AG04449 (cell line): Measurements from ENCODE around the gene MISP.
"Not testable (repeated sequence)": the region's sequence is repeated elsewhere in the genome, so short reads cannot be mapped to it uniquely, and the experiment has no call there.

Experiments
- CTCF ChIA-PET: fragments of 350-600 bp; formaldehyde crosslinking; extraction: SDS; loops from one replicate; lab custom pipeline; 2021; ENCODE audit warnings: antibody characterized with exemption; lab: Yijun Ruan, JAX
- POLR2A ChIA-PET: fragments of 400-600, 350-600 bp; formaldehyde crosslinking; extraction: SDS; loops from one replicate; lab custom pipeline; 2020; ENCODE audit warnings: antibody characterized with exemption, inconsistent platforms; lab: Yijun Ruan, JAX
- DNase-seq: peaks from one replicate; pipeline ENCODE4 v3.0.0-alpha.2; 2010; ENCODE audit warnings: low read depth, low spot score
- H3K4me3 ChIP-seq: 2 replicates; pipeline ENCODE4 v1.5.1; 2011; ENCODE audit warnings: low read depth, mild to moderate bottlenecking, control low read depth, low read length
- TF ChIP-seq, protein P1 (sequence below): IDR thresholded peaks from one replicate; pipeline ENCODE4 v1.5.1; 2011; ENCODE audit warnings: mild to moderate bottlenecking, moderate library complexity, low read length, control low read depth, inconsistent platforms; ENCODE audit not compliant: insufficient read depth; ENCODE audit errors: missing control alignments

Gene MISP

DNA sequence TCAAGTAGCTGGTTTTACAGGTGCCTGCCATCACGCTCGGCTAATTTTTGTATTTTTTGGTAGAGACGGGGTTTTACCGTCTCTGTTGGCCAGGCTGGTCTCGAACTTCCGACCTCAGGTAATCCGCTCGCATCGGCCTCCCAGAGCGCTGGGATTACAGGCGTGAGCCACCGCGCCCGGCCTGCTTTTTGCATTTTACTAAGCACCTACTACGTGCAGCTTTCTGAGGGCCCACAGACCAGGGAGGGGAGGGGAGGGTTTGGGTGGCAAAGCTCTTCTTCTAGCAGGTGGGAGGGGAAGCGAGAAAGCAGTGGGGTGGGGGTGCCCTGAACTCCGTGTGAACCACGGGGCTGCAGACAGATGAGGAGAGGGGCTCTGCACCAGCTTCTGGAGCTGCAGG is 27.2 kb upstream of the MISP start:
- no peak for DNase-seq
- ChIA-PET CTCF (interaction anchor here (0.8 to 1.0 kb wide), 2 partner anchors 10 to 15 kb away, joined by 4 to 5 read pairs; no protein-coding TSS in a partner anchor), POLR2A (no interaction called here)
- H3K4me3 ChIP-seq = no peak overlapping the region
- TF ChIP-seq, protein P1, sequence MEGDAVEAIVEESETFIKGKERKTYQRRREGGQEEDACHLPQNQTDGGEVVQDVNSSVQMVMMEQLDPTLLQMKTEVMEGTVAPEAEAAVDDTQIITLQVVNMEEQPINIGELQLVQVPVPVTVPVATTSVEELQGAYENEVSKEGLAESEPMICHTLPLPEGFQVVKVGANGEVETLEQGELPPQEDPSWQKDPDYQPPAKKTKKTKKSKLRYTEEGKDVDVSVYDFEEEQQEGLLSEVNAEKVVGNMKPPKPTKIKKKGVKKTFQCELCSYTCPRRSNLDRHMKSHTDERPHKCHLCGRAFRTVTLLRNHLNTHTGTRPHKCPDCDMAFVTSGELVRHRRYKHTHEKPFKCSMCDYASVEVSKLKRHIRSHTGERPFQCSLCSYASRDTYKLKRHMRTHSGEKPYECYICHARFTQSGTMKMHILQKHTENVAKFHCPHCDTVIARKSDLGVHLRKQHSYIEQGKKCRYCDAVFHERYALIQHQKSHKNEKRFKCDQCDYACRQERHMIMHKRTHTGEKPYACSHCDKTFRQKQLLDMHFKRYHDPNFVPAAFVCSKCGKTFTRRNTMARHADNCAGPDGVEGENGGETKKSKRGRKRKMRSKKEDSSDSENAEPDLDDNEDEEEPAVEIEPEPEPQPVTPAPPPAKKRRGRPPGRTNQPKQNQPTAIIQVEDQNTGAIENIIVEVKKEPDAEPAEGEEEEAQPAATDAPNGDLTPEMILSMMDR = no peak

DNA sequence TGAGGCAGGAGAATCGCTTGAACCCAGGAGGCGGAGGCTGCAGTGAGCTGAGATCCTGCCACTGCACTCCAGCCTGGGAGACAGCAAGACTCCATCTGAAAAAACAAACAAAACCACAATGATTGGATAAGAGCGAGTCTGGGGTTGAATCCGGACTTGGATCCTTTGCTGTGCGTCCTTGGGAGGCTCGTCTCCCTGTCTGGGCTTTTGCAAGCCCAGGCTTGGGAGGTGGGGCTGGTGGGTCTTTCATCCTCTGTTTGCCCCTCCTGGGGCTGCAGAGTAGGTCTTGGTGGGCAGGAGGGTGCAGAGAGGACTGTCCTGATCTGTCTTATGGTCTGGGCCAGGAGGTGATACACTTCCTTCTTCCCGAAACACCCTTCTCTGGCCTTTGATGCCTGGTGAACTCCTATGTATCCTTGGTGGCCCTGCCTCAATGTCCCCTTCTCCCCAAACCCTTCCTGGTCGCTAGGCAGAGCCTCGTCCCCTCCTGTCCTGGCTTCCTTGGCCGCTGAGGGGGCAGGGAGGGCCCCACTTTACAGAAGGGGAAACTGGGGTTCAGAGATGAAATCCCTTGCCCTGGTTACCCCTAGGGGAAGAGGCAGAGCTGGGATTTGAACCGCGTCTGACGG is 25.3 kb upstream of the MISP start:
- TF ChIP-seq, protein P1 = no peak
- CTCF ChIA-PET = interaction anchor here (1.5 kb wide), 1 partner anchor 13 kb away, joined by 3 read pairs; no protein-coding TSS in a partner anchor
- no peak for DNase-seq
- H3K4me3 ChIP-seq = no peak overlapping the region
- POLR2A ChIA-PET = no interaction called here

DNA sequence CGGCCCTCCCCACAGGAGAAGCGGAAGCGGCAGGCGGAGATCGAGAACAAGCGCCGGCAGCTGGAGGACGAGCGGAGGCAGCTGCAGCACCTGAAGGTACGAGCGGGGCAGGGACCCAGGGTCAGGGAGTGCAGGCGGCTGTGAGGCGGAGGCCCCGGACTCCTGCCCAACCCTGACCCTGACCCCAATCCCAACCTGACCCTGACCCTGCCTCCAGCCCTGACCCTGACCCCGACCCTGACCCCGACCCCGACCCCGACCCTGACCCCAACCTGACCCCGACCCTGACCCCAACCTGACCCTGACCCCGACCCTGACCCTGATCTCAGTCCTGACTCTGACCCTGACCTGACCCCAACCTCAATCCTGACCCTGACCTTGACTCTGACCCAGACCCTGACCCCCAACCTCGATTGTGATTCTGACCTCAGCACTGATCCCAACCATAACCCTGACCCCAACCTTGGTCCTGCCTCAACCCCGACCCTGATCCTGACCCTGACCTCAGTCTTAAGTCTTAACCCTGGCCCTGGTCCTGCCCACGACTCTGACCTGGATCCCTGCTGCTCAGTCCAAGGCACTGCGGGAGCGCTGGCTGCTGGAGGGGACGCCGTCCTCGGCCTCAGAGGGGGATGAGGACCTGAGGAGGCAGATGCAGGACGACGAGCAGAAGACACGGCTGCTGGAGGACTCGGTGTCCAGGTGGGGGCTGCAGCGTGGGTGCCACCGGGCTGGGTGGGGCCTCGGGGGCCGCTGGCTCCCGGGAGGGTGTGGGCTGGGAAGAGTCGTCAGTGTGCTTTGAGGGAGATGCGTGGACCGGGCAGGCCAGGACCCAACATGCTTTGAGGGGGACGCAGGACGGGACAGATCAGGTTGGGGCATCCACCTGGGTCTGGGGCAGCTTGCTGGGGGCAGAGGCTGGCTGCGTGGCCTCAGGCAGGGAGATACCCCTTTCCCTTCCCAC is 23.6 kb upstream of the MISP start:
- no peak overlapping the region for H3K4me3 ChIP-seq

DNA sequence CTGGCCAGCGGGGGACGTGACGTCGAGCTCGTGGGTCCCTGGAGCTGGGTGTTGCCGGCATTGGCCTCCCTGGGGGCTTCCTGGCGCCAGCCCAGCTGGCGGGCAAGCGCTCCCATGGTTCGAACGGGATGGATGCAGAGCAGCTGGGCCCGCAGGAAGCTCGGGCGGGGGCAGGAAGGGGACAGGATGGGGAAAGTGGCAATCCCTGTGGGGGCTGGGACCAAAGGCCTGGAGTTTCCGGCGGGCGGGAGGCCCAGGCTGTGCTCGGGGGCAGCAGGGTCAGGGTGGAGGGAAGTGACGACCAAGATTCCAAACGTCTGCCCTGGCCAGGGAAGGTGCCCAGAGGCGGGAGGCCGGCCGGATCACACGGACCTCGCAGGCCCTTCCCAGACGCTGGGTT is 22.9 kb upstream of the MISP start:
- H3K4me3 ChIP-seq = no peak overlapping the region
- POLR2A ChIA-PET = no interaction called here
- no peak for DNase-seq
- CTCF ChIA-PET = no interaction called here
- TF ChIP-seq, protein P1 = no peak

More for the DNA sequence above, 23.6 kb upstream of the MISP start:
- TF ChIP-seq, protein P1 = no peak
- no peak for DNase-seq
- POLR2A ChIA-PET = no interaction called here
- CTCF ChIA-PET = interaction anchor here (1.5 kb wide), 1 partner anchor 12 kb away, joined by 3 read pairs; no protein-coding TSS in a partner anchor

DNA sequence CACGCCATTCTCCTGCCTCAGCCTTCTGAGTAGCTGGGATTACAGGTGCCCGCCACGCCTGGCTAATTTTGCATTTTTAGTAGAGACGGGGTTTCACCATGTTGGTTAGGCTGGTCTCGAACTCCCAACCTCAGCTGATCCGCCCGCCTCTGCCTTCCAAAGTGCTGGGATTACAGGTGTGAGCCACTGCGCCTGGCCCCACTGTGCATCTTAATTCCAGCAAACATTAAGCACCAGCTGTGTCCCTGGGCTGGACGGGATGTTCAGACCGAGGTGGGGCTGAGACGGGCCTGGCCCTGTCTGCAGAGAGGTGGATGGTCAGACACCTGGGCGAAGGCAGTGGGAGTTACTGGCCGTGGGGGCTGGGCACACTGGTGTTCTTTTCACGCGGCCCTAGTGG is 21.3 kb upstream of the MISP start:
- H3K4me3 ChIP-seq, DNase-seq, POLR2A ChIA-PET: not testable (repeated sequence)
- CTCF ChIA-PET = interaction anchor here (2.9 kb wide), 1 partner anchor 145 kb away, joined by 11 read pairs; no protein-coding TSS in a partner anchor

DNA sequence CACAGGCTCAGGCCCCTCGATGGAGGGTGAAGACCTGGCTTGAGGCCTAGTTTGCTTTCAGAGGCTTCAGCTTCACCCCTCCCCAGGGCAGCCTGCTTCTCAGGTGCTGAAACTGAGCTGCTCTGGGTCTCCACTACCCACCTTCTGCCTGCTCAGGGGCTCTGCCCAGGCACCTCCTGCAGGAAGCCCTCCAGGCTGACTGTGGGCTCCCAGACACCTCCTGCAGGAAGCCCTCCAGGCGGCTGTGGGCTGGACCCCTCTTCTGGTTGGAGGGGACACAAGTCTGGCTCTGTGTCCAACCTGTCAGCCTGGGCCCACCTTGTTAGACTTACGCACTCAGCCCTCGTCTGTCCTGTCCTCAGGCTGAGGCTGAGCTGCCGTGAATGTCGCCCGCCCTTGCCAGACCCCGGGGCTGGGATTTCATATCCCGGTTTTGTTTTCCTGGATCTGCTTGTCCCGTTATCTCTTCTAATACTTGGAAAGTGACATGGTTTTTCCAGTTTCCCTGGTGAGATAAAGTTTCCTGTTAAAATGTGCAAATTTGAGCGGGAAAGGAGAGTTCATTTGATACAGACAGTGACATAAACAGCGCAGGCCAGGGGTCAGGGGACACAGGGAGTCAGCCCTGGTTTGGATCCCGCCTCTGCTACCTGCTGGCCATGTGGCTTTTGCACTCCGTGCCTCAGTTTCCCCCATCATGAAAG is 20.8 kb upstream of the MISP start:
- CTCF ChIA-PET = interaction anchor here (0.7 to 2.9 kb wide), 5 partner anchors 10 to 145 kb away, joined by 3 to 11 read pairs (median 3); partner anchors contain the start of gene RNF126
- no peak overlapping the region for H3K4me3 ChIP-seq
- no peak for DNase-seq
- POLR2A ChIA-PET = no interaction called here
- TF ChIP-seq, protein P1 = no peak
